NCI-H2227 (cell line): ENCODE data around the gene DLG2.

Experiments used
- DNase-seq: peaks from one replicate; lab custom pipeline; 2025; ENCODE audit not compliant: unreplicated experiment; lab: John Stamatoyannopoulos, UW

The DLG2 gene

DNA sequence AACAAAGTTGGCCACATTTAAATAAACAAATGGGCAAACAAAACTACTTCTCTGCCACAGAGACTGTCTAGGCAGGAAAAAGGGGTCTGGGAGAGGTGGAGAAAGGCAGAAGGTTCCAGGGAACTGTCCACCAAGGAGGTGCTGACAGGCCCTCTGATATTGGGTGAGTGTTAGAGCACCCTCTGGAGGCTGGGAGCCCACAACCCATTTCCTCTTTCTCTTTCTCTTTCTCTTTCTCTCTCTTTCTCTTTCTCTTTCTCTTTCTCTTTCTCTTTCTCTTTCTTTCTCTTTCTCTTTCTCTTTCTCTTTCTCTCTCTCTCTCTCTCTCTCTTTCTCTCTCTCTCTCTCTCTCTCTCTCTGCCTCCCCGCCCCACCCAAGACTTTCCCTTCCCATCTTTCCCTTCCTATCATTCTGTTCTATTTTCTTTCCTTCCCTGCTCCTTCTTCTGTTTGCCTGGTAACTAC is 912.8 kb downstream of the DLG2 start:
- DNase-seq = peak; percentile 2

DNA sequence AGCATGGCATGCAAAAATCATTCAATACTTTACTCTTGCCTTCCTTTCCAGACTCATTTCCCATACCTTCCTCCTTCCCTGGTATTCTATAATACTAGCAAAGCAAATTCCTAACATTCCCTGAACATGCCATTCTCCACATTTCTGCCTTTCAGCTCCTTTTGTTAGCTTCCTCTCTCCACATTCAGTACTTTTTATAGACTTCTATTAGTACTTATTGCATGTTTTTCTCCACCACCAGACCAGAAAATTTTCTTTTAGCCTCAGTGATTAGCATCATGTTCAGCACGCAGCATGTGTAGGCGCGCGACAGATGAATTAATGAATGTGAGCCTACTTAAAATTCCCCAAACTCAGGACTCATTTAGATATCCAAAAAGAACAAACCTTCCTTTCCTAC is 935.3 kb downstream of the DLG2 start:
- no peak for DNase-seq

DNA sequence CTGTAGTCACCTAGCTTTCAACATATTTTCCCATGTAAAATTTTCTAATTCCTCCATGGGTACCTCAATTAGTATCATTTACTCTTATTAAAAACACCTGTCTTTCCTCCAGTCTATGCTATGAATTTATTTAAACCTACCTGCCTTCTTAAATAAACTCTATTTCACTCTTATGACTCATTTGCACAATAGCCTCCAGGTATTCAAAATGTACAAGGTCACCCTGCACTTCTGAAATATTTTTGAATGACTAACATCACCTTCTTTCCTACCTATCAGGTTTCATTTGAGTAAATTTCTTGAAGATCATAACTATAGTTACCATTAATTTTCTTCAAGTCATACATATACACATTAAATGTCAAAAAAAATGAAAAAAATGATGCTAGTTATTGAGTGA is 939.7 kb downstream of the DLG2 start:
- no peak for DNase-seq

DNA sequence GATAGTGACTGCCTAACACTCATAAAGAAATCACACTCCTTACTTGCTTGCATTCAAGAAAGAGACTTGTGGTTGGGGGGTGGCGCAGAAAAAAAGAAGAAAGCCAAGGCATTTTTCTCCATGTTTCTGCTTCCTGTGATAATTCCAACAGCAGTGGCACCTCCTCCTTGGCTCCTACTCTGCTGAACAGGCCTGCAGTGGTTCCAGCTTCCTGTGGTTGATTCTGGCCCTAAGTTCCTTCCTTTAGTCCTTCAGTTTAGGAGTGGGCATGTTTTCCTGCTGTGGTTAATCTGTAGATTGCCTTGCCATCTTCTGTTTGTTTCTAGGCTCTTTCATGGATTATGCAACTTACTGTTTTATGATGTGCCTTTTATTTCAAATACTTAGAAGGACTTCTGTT is 940.4 kb downstream of the DLG2 start:
- DNase-seq = no peak

DNA sequence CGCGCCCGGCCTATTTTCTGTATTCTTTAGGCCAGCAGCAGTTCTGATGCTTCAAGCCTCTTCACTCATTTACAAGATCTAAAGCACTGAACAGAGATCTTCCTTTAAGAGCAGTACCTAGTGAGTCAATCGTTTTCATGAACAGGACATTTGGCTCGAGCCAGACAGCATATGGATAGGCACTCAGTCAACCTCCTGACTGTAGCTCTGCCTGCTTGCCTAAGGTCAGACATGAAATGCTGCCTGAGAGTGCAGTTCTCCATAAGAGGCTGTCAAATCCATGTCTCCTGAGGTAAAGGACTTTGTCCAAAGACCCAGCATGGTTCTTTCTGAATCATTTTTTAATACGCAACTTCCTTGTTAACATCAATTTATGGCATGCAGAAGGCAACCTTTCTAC is 941.2 kb downstream of the DLG2 start:
- no peak for DNase-seq

DNA sequence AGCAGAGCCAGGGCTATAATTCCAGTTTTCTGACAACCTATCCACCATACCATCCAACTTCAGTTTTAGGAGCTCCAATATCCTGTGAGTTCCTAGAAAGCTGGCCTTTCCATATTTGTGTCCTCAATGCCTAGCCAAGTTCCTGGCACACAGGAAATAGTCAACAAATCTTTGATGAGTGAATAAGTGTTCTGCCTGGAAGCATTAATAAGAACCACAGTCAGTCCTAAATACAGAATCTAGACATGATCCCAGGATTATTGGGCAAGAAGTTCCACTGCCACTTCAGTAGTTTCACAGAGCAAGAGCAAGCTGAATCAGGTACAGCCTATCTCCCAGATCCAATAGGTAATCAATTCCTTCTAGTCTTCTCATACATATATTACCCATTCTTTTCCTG is 942.0 kb downstream of the DLG2 start:
- DNase-seq = no peak

DNA sequence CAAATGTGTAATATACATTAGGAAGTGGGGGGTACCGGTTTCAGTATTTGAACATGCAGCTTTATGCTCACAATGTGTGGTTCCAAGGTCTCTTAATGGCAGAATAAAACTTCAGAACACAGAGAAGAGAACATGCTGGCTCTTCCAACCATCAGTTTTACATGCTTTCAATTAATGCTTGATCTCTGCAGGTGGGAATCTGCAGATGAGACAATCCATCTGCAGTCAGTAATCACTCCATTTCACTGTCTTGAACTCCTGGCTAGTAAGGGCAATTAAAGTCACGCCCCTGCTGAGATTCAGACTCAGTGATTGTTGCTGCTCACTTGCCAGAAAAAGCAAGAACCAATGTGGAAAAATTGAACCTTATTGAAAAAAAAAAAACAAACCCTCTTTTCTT is 945.7 kb downstream of the DLG2 start:
- peak; percentile 34 for DNase-seq

DNA sequence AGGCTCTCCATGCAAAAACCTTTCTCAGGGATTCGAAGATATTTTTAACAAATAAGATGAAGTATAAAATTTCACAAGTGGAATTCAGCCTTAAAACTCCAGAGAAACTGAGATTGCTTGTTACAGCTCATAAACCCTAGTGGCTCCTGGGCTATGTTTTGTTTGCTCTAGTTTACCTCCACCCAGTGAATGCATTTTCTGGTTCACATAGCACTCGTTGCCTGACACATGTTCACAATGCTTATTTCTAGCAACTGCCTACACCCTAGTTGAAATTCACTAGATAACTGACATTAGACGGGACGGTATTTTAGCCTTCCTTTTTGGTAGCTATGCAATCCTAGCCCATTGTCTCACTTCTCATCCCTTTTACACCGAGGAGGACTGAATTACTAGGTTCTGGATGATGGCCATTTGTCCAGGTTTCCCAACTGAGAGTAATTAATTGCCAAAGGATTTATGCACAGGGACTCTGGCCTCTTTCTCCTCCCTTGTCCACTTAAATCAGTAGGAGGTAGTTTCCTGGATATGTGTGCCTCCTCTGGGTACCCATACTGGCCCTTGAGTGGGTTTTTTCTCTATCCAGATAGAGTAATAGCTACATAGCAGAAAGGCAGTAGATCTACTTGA is 951.6 kb downstream of the DLG2 start:
- no peak for DNase-seq

DNA sequence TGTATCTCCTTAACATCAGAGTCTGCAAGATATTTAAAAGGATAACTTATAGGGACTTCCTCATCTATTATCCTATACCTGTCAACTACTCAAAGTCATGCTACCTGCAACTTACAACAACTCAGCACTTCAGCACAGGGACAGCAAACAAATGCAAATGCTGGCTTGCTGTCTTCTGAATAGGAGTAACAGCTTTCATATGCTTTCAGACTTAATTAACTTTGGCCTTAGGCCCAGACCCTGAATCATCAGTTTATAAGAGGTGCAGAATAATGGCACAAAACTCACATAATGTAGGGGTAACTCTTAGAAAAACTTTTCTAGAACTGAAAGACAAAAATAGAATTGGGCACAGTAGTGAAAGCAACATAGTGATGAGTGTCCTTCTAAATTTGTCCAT is 953.4 kb downstream of the DLG2 start:
- DNase-seq = no peak

DNA sequence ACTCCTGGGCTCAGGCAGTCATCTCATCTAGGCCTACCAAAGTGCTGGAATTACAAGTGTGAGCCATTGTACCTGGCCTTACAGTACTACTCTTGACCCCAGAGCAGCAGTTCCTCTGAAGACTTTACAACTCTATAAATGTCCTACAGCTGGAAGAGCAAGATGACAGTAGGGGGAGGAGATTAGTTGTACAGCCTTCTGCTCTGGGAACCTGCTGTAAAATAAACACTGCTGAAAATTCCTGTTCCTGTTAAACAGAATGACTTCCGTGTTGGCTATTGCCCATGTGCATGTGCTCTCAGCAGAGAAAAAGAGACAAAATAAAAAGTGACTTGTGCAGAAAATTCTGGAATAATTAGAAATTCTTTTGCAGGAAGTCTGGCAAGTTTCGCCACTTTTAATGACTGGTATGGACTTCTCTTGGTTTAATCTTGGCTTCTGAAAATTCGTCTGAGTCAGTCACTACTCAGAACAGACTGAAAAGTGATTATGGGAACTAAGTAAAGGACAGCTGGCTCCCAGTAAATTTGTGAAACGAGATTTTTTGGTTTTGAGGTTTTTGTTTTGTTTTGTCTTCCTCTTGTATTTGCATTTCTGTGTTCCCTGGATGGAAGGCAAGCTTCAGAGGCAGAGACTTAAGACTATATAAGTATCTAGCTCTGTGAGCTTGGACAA is 955.7 kb downstream of the DLG2 start:
- DNase-seq = no peak

DNA sequence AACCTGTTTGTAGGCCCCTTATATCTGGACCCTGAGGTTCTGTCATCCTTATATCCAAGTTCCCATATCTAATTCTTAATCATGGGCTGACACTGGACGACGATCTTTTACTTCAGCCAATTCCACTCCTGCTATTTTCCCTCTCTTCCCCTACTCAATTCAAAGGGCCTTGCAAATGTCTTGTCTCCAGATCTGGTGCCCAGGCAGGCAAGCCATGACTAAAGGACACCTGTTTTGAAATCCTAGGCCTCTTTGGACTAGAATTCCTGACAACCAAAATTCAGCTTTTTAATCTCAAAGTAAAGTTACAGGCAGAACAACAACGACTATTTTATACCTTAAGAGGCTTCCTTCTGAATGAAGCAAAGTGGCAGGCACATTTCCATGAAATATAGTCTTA is 963.4 kb downstream of the DLG2 start:
- DNase-seq = no peak

DNA sequence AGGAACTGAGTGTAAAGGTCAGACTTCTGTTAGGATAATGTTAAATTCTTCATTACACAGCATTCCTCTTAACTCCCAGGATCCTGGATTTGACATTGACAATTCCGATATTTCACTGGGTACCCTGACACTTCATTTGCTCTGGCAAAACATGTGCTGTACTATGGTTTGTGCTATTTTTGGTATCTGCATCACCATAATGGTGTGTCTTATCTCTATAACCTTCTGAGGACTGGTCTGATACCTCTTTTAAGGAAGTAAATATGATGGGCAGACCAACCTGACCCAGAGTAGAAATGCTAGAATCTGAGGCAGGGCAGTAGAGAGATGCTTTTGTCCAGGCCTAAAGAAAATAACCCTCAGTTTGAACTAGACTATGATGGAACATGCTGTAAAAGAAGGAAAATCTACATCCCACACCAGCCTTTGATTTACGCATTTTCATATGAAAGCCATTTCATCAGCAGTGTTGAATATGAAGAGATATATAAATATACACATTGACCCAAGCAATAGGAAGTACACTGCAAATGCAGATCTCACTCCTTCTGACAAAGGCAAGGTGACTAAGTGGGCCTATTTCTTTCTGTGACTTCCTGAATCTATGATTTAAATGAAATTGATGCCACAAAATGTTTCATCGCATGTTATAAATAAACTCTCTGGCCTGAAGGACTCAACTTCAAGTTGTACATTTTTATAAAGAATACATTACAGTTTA is 966.7 kb downstream of the DLG2 start:
- DNase-seq = no peak

DNA sequence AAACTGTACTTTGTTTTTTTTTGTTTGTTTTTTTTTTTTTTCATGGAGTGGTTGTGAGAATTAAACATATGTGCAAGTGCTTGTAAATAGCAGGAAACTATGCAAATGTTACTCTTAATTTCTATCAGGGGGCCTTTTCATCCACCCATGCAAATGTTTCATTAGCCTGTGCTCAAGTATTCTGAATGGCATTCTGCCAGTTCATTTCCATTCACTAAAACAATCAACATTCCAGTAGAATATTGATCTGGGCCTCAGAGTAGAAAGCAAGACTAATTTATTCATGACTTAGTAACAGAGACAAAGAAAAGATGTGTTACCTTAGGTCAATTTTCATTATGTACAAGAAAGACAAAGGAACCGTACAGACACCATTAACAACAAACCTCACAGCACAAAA is 971.4 kb downstream of the DLG2 start:
- no peak for DNase-seq

DNA sequence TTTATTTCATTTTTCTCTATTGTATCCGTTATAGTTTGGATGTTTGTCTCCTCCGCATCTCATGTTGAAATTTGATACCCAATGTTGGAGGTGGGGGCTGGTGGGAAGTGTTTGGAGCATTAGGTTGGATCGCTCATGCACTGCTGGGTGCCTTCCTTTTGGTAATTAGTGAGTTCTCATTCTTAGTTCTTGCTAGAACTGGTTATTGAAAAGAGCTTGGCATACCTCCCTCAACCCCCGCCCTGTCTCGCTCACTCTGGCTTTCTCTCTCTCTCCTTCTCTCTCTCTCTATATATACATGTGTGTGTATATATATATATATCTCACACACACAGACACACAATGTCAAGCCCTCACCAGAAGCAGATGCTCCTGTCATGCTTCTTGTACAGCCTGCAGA is 978.7 kb downstream of the DLG2 start:
- no peak for DNase-seq

DNA sequence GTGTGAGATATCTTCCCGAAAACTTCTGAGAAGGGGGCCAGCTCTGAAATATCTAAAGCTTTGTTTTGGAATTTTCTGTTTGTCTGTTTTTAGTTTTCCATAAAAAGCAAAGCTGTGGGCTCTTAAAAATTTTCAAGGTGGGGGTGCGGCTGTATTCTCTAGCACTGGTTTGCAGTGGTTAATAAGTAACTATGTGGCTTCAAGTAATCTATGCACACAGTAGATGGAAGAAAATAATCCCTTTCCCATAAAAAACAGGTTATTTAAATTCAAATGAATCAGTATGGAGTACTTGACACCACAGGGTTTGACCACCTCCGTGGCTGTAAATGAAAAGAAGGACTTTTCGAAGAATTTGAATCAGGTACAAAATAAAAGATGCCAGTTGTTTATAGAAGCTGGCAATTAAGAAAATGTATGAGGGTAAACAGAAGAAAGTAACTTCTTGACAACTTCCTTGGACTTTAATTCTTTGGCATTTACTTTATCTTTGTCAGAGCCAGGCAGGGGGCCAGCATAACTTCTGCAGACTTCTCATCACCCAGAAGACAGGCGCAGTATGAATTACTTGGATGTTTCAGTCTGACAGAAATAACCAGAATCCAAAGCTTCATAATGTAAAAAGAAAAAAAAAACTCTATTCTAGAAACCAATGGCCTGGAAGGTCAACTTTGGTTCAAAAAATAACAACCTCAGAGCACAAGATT is 981.0 kb downstream of the DLG2 start:
- no peak for DNase-seq

DNA sequence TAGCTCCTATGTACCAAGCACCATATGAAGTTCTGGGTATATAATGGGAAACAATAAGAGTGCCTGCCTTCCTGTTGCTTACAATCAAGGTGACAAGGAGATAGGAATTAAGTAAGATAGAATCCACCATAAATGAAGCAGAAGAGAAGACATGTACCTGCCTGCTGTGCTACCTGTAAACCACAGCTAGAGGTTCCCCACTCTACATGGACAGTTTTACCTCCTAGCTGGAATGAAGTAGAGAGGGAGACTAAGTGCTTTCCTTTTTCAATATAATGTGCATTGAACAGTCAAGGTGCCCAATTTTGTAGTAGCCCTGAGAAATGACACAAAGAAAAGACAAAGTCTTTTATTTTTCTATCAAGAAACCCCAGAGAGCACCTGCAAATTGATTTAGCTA is 984.6 kb downstream of the DLG2 start:
- DNase-seq = no peak

DNA sequence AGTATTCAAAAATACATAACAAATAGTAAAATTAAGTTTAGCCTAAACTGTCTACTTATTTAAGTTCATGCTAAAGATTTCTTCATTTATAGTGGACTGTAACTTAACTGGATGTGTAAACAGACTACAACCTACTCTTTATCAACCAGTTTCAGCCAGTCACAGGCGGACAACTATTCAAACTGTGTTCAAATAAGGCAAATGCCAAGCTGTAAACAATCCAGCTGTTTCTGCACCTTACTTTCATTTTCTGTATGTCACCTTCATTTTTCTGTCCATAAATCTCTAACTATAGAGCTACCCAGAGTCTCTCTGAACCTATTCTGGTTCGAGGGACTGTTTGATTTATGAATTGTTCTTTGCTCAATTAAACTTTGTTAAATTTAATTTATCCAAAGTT is 992.8 kb downstream of the DLG2 start:
- DNase-seq = no peak

DNA sequence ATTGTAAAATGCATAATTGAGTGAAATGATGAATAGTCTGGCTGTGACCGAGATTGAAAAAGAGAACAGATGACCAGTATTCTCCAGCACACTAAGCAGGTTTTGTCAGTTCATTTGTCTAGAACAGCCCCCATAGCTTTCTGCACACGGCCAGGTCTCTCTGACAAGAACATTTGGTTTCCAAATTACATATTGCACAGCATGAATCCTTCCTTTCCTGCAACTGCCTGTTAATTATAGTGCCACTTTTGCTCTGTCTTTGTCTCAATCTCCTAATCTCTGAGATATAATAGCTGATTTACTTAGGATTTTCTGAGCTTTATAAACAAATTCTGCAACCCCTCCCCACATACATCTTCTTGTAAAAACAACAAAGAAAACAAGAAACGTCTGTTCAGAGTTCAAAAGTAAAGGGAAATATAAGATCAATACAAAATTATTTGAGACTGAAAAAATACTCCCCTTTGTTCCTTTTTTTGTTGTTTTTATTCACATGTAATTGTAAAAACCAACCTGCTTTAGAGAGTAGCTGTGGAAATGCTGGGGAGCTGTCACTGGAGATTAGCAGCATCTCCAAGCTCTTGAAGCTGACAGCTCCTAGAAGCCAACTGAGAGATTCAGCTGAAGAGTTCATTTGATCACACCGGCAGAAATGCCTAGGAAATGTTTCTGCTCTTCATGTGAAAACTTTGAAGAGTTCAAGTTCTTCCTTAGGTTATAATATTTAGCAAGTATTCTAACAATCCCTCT is 998.1 kb downstream of the DLG2 start:
- DNase-seq = peak; percentile 12

DNA sequence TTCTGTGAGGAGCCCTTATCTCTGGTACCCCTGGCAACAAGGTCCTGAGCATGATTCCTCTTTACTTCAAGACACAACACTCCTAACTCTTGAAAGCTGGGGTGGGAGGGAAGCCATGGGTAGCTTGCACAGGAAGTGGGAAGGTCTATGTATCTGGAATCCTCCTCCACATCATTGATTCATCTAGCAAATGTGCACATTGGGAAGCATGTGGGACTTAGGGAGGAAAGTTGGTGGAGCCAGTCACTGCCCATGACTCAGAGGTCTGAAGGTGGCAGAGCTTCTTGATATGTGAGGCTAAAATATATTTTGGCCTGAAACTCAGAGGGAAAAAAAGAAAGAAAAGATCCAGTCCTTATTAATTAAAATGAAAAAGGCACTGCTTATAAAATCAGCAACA is 1000.9 kb downstream of the DLG2 start:
- DNase-seq = no peak

DNA sequence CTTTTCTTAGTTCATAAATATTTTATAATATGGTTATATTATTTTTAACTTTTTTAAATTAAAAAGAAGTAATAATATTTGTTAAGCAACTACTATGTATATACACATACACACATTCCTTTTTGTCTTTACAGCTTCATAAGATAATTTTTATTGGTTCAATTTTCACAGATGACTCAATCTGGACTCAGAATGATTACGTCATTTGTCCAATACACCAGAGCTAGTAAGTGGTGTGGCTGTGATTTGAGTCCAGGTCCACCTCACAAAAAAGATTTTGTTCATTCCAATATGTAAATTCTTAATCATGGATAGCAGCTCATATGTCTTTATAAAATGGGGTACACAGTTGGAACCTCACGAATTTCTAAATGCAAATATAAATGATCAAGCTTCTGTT is 1014.5 kb downstream of the DLG2 start:
- no peak for DNase-seq

DNA sequence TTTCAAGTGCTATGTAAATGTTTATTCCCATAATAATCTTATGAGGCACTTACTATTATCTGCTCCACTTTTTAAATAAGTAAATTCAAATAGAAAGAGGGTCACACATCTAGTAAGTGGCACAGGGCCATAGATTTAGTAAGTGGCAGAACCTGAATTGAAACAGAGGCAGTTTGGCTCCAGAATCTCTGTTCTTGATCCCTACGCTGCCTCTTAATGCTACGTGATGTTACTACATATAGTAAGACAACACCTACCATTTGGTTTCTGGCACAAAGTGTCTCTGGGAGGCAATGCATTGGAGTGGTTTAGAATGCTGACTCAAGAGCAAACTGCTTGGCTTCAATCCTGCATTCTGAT is 1018.3 kb downstream of the DLG2 start:
- no peak for DNase-seq
